Upper lobe of right lung (tissue), 1 donor: ENCODE measurements around the gene SLC44A5. TPM values are rescaled to one million over a fixed set of nuclear protein-coding genes. Genes with fewer than 3 reads are reported as not detected.
"Not testable (repeated sequence)": the region's sequence is repeated elsewhere in the genome, so short reads cannot be mapped to it uniquely, and the experiment has no call there.

Experiments used
- ATAC-seq: fragments of 200-7000 bp; cut with Tn5 transposase; one replicate; pipeline ENCODE4 v1.9.1; 2020; ENCODE audit warnings: mild to moderate bottlenecking, moderate library complexity
- DNase-seq: peaks from one replicate; pipeline ENCODE4 v3.0.0-alpha.2; 2020
- H3K27ac ChIP-seq: fragments of 200-600 bp; one replicate; pipeline ENCODE4 v1.8.0; 2022
- H3K27me3 ChIP-seq: fragments of 200-600 bp; one replicate; pipeline ENCODE4 v1.8.0; 2022; ENCODE audit warnings: mild to moderate bottlenecking
- H3K36me3 ChIP-seq: fragments of 200-600 bp; one replicate; pipeline ENCODE4 v1.8.0; 2022
- H3K4me1 ChIP-seq: fragments of 200-600 bp; one replicate; pipeline ENCODE4 v1.8.0; 2022
- H3K4me3 ChIP-seq: fragments of 200-600 bp; one replicate; pipeline ENCODE4 v1.8.0; 2022; ENCODE audit warnings: mild to moderate bottlenecking
- H3K9me3 ChIP-seq: fragments of 200-600 bp; one replicate; pipeline ENCODE4 v1.8.0; 2022
- CTCF ChIP-seq: fragments of 200-600 bp; IDR thresholded peaks from one replicate; pipeline ENCODE4 v1.8.0; 2022; ENCODE audit warnings: antibody characterized with exemption
- intact Hi-C: fragments of 100-400 bp; cut with DNase I; formaldehyde crosslinking; loops from one replicate; pipeline ENCODE4 v1.11.0; 2022
- total RNA-seq: library from RNA; stranded (reverse); fragmentation: NEBNext Ultra II Directional; extraction: Animal tissue kit (Norgen Biotek cat#: 25700); gene quantifications from one replicate; pipeline ENCODE4 v1.2.1, GENCODE V29; 2021
- donor health status: DM: no; HTN: yes; CAD: no; lungs with severe emphysema.

Gene SLC44A5
- total RNA-seq, 1 donor from 2014 or later: 0.55 TPM

DNA sequence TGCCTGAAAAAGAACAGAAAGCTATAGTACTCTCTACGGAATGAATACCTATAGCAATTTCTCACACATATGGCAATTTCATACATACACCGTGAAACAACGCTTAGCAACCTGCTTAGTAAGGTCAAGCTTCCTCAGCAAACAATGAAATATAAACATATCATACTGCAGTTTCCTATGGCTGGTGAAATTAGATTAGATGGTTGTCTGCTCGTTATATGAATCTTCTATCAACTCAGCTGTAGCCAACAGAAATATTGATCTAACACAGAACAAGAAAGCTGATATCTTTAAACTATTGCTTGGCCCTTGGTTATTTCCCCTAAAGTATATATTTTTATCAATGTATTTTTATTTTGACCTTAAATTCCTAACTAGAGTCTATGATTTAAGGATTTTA, 187.8 kb downstream of the SLC44A5 start:
- Histone ChIP-seq H3K27ac (no peak overlapping the region), H3K4me3 (no peak overlapping the region), H3K9me3 (no peaks in the 10 kb centered on the region), H3K27me3 (no peaks in the 10 kb centered on the region), H3K4me1 (no peaks in the 10 kb centered on the region), H3K36me3 (no peaks in the 10 kb centered on the region)
- no peak for TF ChIP-seq CTCF
- intact Hi-C loops: no loop called here
- ATAC-seq: no peak
- DNase-seq: no peak

DNA sequence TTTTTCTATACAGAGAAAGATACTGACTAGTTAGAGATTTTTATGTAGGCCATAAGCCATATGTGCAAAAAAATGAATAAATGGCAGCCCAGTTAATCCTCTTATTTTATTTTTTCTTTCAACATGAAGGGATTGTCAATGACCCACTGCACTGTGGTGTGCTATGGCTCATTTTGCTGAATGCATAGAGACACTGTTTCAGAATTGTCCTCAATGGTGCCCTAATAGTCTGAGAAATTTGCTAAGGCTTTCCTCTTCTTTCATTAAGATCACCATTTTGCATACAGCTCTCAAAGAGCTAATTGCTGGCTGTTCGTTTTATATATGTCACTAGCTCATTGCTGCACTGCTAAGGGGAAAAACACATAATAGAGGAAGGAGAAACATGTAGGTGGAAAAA, 189.5 kb downstream of the SLC44A5 start:
- H3K36me3 ChIP-seq: no peaks in the 10 kb centered on the region
- no peaks in the 10 kb centered on the region for H3K4me1 ChIP-seq
- no peaks in the 10 kb centered on the region for H3K27me3 ChIP-seq
- H3K9me3 ChIP-seq: no peaks in the 10 kb centered on the region
- intact Hi-C loops: no loop called here
- TF ChIP-seq CTCF: no peak
- DNase-seq (no peak), ATAC-seq (no peak)
- no peak overlapping the region for H3K4me3 ChIP-seq
- no peak overlapping the region for H3K27ac ChIP-seq

- intact Hi-C loops: no loop called here
- DNase-seq (no peak), ATAC-seq (no peak)
- no peak for TF ChIP-seq CTCF
- H3K9me3 ChIP-seq: no peaks in the 10 kb centered on the region
- no peaks in the 10 kb centered on the region for H3K36me3 ChIP-seq
- no peaks in the 10 kb centered on the region for H3K27me3 ChIP-seq
- H3K27ac ChIP-seq: no peak overlapping the region
- H3K4me3 ChIP-seq: no peak overlapping the region
- no peaks in the 10 kb centered on the region for H3K4me1 ChIP-seq
Observed at GRCh38 chr1:75415187-75415586, 195.7 kb downstream of the SLC44A5 start.

DNA sequence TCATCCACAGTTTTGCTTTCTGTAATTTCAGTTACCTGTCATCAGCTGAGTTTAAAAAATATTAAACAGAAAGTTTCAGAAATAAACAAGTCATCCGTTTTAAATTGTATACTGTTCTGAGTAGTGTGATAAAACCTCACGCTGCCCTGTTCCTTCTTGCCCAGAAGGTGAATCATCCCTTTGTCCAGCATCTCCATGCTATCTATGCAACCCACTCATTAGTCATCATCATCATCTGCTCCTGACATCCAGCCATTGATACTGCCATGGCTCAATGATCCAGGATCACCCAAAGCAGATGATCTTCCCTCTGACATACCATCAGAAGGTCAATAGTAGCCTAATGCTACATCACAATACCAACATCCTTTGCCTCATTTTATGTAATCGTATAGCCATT, 198.3 kb downstream of the SLC44A5 start:
- Histone ChIP-seq H3K27ac (no peak overlapping the region), H3K27me3 (no peaks in the 10 kb centered on the region), H3K36me3 (no peaks in the 10 kb centered on the region), H3K4me3 (no peak overlapping the region), H3K9me3 (no peaks in the 10 kb centered on the region), H3K4me1 (no peaks in the 10 kb centered on the region)
- intact Hi-C loops: no loop called here
- ATAC-seq (no peak), DNase-seq (no peak)
- TF ChIP-seq CTCF: no peak

GRCh38 chr1:75404681-75405080, 206.2 kb downstream of the SLC44A5 start:
- H3K27me3 ChIP-seq, H3K4me1 ChIP-seq, H3K9me3 ChIP-seq, ATAC-seq, DNase-seq, intact Hi-C loops, H3K27ac ChIP-seq, H3K4me3 ChIP-seq, H3K36me3 ChIP-seq: not testable (repeated sequence)

- H3K4me3 ChIP-seq, ATAC-seq, H3K9me3 ChIP-seq, H3K36me3 ChIP-seq, H3K27ac ChIP-seq, H3K27me3 ChIP-seq, DNase-seq, H3K4me1 ChIP-seq, intact Hi-C loops: not testable (repeated sequence)
Observed at GRCh38 chr1:75403147-75403646, 207.7 kb downstream of the SLC44A5 start.

- no peaks in the 10 kb centered on the region for H3K27me3 ChIP-seq
- H3K27ac ChIP-seq: no peak overlapping the region
- H3K9me3 ChIP-seq: no peaks in the 10 kb centered on the region
- ATAC-seq (no peak), DNase-seq (no peak)
- H3K36me3 ChIP-seq: no peaks in the 10 kb centered on the region
- intact Hi-C loops: no loop called here
- H3K4me1 ChIP-seq: no peaks in the 10 kb centered on the region
- TF ChIP-seq CTCF: no peak
- H3K4me3 ChIP-seq: no peak overlapping the region
Observed at GRCh38 chr1:75400716-75401115, 210.2 kb downstream of the SLC44A5 start.
